Parathyroid adenoma (tissue), 2 donors: Measurements from ENCODE around the gene PIK3C2G.

Source experiments
- H2AFZ ChIP-seq: fragments of 300-600 bp; sonication (generic); one replicate; pipeline ENCODE4 v1.7.0; 2017; ENCODE audit warnings: antibody characterized with exemption, mild to moderate bottlenecking
- H3K27ac ChIP-seq: fragments of 300-600 bp; sonication (generic); one replicate; pipeline ENCODE4 v1.7.0; 2017
- H3K27me3 ChIP-seq: fragments of 300-600 bp; sonication (generic); one replicate; pipeline ENCODE4 v1.7.0; 2017; ENCODE audit warnings: low read length; ENCODE audit not compliant: control insufficient read depth, insufficient read depth
- H3K36me3 ChIP-seq: fragments of 300-600 bp; sonication (generic); one replicate; pipeline ENCODE4 v1.7.0; 2017; ENCODE audit warnings: low read length; ENCODE audit not compliant: control insufficient read depth, insufficient read depth
- H3K4me1 ChIP-seq: fragments of 300-600 bp; sonication (generic); one replicate; pipeline ENCODE4 v1.7.0; 2017; ENCODE audit warnings: control low read depth
- H3K4me2 ChIP-seq: fragments of 300-600 bp; sonication (generic); one replicate; pipeline ENCODE4 v1.7.0; 2017; ENCODE audit warnings: low read length
- H3K4me3 ChIP-seq: fragments of 300-600 bp; sonication (generic); one replicate; pipeline ENCODE4 v1.7.0; 2017; ENCODE audit warnings: low read depth, low read length
- H3K79me2 ChIP-seq: fragments of 300-600 bp; sonication (generic); one replicate; pipeline ENCODE4 v1.7.0; 2017; ENCODE audit warnings: control low read depth
- H3K9ac ChIP-seq: fragments of 300-600 bp; sonication (generic); one replicate; pipeline ENCODE4 v1.7.0; 2017; ENCODE audit warnings: mild to moderate bottlenecking
- H3K9me3 ChIP-seq: fragments of 300-600 bp; sonication (generic); one replicate; pipeline ENCODE4 v1.7.0; 2017; ENCODE audit warnings: low read length; ENCODE audit not compliant: control insufficient read depth
- CTCF ChIP-seq: fragments of 300-600 bp; sonication (generic); IDR thresholded peaks from one replicate; pipeline ENCODE4 v1.7.0; 2017; ENCODE audit warnings: antibody characterized with exemption, mild to moderate bottlenecking
- donor health status: primary hyperparathyroidism.

PIK3C2G gene

GRCh38 chr12:18275981-18276380, 14.7 kb downstream of the PIK3C2G start:
- TF ChIP-seq CTCF, result no peak
- H3K9ac ChIP-seq, result no peak overlapping the region
- H3K79me2 ChIP-seq, result no peaks in the 10 kb centered on the region
- no peaks in the 10 kb centered on the region for H3K27me3 ChIP-seq
- H3K27ac ChIP-seq, result no peak overlapping the region
- H2AFZ ChIP-seq, result no peak overlapping the region
- H3K4me2 ChIP-seq, result no peak overlapping the region
- H3K4me1 ChIP-seq, result no peaks in the 10 kb centered on the region
- H3K4me3 ChIP-seq, result no peak overlapping the region
- H3K9me3 ChIP-seq, result no peaks in the 10 kb centered on the region
- H3K36me3 ChIP-seq, result no peaks in the 10 kb centered on the region

GRCh38 chr12:18277196-18277595, 15.9 kb downstream of the PIK3C2G start:
- H2AFZ ChIP-seq, result no peak overlapping the region
- no peak overlapping the region for H3K4me2 ChIP-seq
- no peak for TF ChIP-seq CTCF
- H3K27ac ChIP-seq, result no peak overlapping the region
- H3K9ac ChIP-seq, result no peak overlapping the region
- no peaks in the 10 kb centered on the region for H3K4me1 ChIP-seq
- H3K27me3 ChIP-seq, result no peaks in the 10 kb centered on the region
- H3K79me2 ChIP-seq, result no peaks in the 10 kb centered on the region
- H3K4me3 ChIP-seq, result no peak overlapping the region
- no peaks in the 10 kb centered on the region for H3K36me3 ChIP-seq
- H3K9me3 ChIP-seq, result no peaks in the 10 kb centered on the region

- Histone ChIP-seq H3K4me1 (no peaks in the 10 kb centered on the region), H3K9ac (no peak overlapping the region), H3K27ac (no peak overlapping the region), H3K4me3 (no peak overlapping the region), H3K27me3 (no peaks in the 10 kb centered on the region), H3K79me2 (no peaks in the 10 kb centered on the region), H3K36me3 (no peaks in the 10 kb centered on the region), H2AFZ (no peak overlapping the region), H3K9me3 (no peaks in the 10 kb centered on the region), H3K4me2 (no peak overlapping the region)
- TF ChIP-seq CTCF, result no peak
These were observed 19.4 kb downstream of the PIK3C2G start for GRCh38 chr12:18280728-18281127.

GRCh38 chr12:18281941-18282340, 20.6 kb downstream of the PIK3C2G start:
- TF ChIP-seq CTCF, result no peak
- H3K27ac ChIP-seq, result no peak overlapping the region
- no peak overlapping the region for H3K4me3 ChIP-seq
- H3K9me3 ChIP-seq, result no peaks in the 10 kb centered on the region
- no peaks in the 10 kb centered on the region for H3K36me3 ChIP-seq
- H3K4me2 ChIP-seq, result no peak overlapping the region
- H3K79me2 ChIP-seq, result no peaks in the 10 kb centered on the region
- no peak overlapping the region for H2AFZ ChIP-seq
- H3K27me3 ChIP-seq, result no peaks in the 10 kb centered on the region
- H3K9ac ChIP-seq, result no peak overlapping the region
- H3K4me1 ChIP-seq, result no peaks in the 10 kb centered on the region

- H3K9me3 ChIP-seq, result no peaks in the 10 kb centered on the region
- H3K4me2 ChIP-seq, result no peak overlapping the region
- H3K27me3 ChIP-seq, result no peaks in the 10 kb centered on the region
- H3K79me2 ChIP-seq, result no peaks in the 10 kb centered on the region
- no peaks in the 10 kb centered on the region for H3K36me3 ChIP-seq
- no peaks in the 10 kb centered on the region for H3K4me1 ChIP-seq
- H3K27ac ChIP-seq, result no peak overlapping the region
- no peak for TF ChIP-seq CTCF
- no peak overlapping the region for H3K9ac ChIP-seq
- H2AFZ ChIP-seq, result no peak overlapping the region
- no peak overlapping the region for H3K4me3 ChIP-seq
These were observed 22.5 kb downstream of the PIK3C2G start for GRCh38 chr12:18283831-18284230.
